GM21786 (cell line): ENCODE results near the gene SPATA2.
"Not testable (repeated sequence)": the region's sequence is repeated elsewhere in the genome, so short reads cannot be mapped to it uniquely, and the experiment has no call there.

Source experiments
- ATAC-seq: cut with Tn5 transposase; IDR thresholded peaks from one replicate; pipeline ENCODE4 v1.9.1; 2021; ENCODE audit not compliant: unreplicated experiment

SPATA2 gene

DNA sequence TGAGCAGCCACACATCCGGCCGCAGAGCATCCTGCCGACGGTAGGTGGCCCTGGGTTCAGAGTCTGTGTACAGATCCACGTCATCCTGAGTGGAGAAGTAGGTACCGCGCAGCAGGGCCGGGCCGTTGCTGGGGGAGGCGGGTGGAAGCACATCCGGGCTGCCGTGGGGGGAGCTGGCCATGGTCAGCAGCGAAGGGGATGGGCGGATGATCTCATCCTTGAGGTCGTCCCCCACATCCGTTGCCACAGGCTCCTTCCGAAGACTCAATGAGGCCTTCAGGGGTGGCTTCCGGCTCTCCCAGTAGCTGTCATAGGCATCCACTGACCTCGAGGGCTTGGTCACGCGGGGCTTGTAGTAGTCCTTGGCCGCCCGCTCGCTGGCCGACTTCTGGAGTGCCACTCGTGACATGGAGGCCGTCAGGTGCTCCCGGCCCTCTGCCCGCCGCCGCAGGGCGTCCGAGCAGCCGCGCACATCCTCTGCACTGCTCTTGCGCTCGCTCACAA, 9.2 kb downstream of the SPATA2 start:
- no peak for ATAC-seq

- ATAC-seq, result no peak
Measured at GRCh38 chr20:49905415-49906091, 9.8 kb downstream of the SPATA2 start.

GRCh38 chr20:49904440-49905214, 10.7 kb downstream of the SPATA2 start:
- ATAC-seq, result no peak

DNA sequence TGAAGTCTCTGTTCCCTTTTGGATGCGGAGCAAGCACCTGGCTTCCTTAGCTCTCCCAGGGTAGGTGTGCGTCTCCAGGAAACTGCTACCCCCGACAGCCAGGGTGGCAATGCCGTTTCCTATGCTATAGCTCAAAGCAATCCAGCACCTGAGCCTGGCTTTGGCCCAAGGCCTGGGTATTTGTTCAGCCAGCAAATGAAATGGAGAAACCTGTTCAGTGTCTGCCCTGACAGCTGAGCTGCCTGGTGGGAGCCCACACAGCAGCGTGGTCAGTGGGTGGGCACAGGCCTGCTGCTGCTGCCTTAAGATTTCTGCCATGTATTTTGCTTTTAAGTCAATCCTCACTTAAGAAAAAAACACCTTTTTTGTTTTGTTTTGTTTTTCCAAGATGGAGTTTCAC, 13.7 kb downstream of the SPATA2 start:
- no peak for ATAC-seq

DNA sequence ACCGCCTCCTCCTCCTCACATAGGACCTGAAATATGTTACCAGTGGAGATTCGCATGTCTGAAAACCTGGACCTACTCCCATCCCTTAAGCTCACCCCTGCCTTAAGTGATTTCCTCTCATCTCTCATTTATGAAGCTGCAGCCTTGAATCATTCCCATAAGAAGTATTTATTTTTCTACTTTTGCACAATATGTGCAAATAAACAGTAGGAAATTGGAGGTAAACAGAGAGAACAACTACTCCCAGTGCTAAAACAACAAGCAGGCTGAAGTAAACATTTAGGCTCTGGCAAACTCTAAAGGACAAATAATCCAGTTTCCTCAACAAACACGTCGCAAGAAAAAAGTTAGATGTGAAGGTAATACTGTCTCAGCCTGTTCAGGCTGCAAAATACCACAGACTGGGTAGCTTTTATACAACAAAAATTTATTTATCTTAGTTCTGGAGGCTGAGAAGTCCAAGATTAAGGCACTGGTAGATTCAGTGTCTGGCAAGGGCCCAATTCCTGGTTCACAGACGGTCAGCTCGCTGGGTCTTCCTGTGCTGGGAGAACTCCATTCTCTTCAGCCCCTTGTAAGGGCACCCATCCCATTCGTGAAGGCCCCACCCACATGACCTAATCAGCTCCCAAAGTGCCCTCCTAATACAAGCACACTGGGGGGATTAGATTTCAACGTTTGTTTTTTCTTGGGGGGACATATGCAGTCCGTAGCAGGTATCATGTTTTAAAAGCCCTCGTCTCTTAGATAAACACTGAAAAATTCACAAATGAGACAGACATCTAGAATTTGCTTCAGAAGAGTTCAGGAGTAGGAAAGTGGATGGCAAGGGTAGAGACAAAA, 15.6 kb downstream of the SPATA2 start:
- no peak for ATAC-seq

GRCh38 chr20:49896204-49896603, 19.1 kb downstream of the SPATA2 start:
- no peak for ATAC-seq

DNA sequence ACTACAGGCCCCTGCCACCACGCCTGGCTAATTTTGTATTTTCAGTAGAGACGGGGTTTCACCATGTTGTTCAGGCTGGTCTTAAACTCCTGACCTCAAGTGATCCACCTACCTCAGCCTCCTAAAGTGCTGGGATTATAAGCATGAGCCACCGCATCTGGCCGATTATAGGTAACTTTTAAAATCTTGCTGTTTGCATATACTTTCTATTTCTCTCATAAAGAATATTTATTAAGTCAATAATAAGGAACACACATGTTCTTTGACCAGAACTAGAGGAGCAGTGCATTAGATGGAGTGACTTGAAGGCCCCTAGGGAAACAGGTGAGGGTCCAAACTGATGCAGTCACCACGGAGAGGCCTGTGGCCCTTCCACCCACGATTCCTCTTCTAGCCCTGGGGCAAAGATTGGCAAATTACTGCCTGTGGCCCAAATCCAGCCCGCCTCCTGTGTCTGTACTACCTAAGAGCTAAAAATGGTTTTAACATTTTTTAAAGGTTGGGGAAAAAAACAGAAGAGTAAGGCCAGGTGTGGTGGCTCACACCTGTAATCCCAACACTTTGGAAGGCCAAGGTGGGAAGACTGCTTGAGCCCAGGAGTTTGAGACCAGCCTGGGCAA, 19.7 kb downstream of the SPATA2 start:
- ATAC-seq, result not testable (repeated sequence)

- no peak for ATAC-seq
Measured at GRCh38 chr20:49894073-49894470, 21.3 kb downstream of the SPATA2 start.

DNA sequence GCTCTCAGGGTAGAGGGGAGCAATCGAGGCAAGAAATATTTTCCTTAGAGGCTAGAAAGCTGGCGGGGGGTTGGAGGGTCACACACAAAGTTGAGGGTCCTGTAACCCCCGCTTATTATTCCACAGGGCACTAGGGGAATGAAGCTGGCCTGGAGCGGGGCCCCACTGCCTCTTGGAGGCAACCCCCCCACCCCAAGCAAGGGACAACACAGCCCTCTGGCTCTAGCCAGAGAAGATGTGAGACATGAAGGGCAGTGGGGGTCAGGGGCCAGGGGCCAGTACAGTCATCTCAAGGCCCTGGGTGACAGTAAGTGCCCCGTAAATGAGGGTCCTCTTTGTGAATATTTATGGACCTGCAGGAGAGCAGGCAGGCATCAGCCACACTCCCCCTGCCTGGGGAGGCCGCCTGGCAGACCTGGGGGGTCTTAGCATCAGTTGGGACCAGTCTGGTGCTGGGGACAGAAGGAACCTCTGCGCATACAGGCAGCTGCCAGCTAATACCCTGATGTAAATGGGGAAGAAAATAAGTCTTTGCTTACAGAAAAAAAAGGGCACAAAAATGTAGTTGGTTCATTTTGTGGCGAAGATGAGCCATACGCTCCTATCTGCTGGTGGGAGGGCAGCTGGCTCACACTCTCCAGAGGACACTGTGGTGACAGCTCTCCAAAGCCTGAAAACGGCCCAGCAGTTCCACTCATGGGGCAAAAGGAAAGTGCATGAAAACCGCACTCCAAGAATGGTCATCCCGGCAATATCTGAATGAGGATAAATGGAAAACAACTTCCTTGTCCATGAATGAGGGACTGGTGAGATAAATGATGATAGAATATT, 21.9 kb downstream of the SPATA2 start:
- ATAC-seq, result no peak

GRCh38 chr20:49892817-49893216, 22.5 kb downstream of the SPATA2 start:
- no peak for ATAC-seq

DNA sequence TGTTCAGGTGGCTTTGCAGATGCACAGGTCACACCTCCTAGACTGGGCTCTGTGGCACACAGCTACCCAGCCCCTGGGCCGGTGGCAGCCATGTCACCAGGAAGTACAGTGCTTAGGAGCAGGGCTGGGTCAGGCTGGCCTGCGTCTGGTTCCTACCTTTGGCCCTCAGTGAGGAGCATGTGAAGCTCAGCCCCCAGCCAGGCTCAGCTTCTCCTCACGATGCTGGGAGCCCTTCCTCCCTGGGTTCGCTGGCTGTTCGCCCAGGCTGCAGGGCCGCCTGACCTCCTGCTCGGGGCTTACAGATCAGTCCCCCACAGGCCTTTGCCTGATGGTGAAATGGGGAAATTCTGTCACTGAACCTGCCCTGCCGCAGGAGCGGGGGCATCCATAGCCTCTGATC, 23.1 kb downstream of the SPATA2 start:
- ATAC-seq, result no peak

- no peak for ATAC-seq
Measured at GRCh38 chr20:49891476-49892110, 23.7 kb downstream of the SPATA2 start.

- no peak for ATAC-seq
Measured at GRCh38 chr20:49890471-49891361, 24.6 kb downstream of the SPATA2 start.

GRCh38 chr20:49889935-49890333, 25.4 kb downstream of the SPATA2 start:
- no peak for ATAC-seq

- ATAC-seq, result no peak
Measured at GRCh38 chr20:49889001-49889934, 26.1 kb downstream of the SPATA2 start.

- ATAC-seq, result no peak
Measured at GRCh38 chr20:49888212-49889000, 26.9 kb downstream of the SPATA2 start.
